CD4-positive, alpha-beta T cell treated with Interleukin-10 for 1 hour (primary cell): ENCODE measurements around the gene WIPI1.
"Not testable (repeated sequence)": the region's sequence is repeated elsewhere in the genome, so short reads cannot be mapped to it uniquely, and the experiment has no call there.

Experiments
- DNase-seq: peaks from one replicate; pipeline ENCODE4 v3.0.0-alpha.2; 2020

The WIPI1 gene

GRCh38 chr17:68383443-68384321, 73.6 kb downstream of the WIPI1 start:
- peak; percentile 33 for DNase-seq

- DNase-seq = no peak
Observed at GRCh38 chr17:68383120-68383442, 74.2 kb downstream of the WIPI1 start.

DNA sequence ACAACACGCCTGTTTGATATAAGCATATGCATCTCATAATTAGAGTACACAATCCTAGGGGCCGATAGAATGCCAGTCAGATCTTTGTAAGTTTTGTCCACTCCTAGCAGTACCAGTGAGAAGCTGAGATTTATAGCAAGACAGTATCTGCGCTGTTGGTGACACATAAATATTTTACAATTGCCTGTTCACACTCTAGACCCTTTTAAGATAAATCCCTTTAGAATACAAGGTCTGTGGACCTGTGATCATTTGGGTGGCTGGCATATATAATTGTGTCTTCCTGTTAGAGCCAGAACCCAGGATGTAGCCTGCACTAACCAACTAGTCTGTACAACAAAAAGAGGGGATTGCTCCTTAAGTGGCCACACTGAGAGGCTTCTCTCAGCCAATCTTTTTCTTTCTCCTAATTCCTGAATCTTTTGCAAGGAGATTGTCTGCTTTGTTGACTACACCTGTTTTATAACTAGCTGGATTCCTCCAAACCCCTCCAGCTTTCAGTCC, 74.7 kb downstream of the WIPI1 start:
- no peak for DNase-seq

DNA sequence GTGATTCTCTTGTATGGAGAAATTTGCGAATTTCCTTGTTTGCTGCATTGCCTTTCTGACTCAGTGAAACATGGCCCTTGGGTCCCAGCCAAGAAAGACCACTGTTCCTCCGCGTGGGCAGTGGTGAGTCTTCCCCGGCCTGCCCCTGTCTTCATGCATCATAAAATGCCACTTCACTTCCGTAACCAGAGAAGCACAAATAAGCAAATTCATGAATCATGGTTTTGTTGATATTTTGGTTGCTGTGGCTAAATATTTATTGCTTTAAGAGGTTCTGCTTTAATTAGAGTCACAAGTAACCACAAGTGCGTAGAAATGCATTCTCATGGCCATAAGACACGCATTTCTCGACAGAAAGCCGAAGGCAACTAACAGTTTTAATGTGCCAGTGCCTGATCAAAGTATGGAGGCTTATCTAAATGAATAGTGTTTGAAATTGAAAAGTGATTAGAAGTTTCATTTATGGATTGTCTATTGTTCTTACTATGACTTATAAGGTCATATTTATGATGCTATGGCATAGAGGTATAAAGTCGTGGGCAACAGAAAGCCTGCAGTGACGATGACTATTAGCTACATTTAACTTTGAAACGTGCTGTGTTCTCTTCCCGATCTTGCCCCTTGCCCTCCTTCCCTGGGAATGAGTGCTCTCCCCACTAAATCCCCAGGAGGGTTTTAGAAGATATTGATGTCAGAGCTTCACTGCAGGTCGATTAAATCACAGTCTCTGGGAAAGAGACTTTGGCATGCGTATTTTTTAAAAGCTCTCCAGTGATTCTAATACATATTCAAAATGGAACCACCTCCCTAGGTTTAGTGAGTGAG, 76.0 kb downstream of the WIPI1 start:
- DNase-seq = no peak

- DNase-seq = no peak
Observed at GRCh38 chr17:68379692-68380677, 77.3 kb downstream of the WIPI1 start.

- no peak for DNase-seq
Observed at GRCh38 chr17:68379177-68379510, 78.2 kb downstream of the WIPI1 start.

DNA sequence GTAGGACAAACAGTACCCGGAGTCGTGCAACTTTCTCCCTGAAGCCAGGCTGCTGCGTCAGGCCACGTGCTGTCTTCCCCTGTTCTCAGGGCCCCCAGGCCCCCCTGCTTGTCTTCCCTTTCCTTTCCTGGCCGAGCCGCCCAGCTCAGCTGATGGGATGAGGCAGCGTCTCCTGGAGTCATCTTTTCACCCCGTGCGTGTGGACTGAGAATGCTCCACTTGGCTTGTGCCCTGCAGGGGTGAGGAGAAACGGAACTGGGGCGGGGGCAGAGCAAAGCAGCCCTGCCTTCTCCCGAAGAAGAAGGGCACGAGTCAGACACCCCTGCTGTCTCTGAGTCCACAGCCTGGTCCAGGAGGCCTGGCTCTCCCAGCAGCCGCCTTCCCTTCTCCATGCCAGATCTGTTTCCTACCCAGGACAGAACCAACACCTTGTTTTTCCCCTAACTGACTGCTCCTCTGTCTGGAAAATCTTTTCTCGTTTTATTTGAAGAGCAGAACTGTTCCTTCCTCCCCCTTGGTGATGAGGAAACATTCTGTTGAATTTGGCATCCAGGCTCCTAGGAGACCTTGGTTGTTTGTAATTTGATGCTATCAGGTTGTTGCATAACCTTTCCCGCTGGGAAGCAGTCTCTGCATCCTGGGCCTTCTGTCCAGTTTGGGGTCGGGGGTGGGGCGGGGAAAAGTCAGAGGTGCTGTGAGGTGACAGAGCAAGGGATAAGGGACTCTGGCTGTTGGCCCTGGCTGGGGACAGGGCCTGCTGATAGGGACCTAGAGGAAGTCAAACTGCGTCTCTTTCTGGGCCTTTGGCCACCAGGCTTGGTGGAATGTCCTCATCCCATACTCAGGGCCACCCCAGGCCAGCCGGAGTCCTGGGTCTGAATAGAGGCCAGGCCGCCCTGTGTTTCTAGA, 78.8 kb downstream of the WIPI1 start:
- no peak for DNase-seq

DNA sequence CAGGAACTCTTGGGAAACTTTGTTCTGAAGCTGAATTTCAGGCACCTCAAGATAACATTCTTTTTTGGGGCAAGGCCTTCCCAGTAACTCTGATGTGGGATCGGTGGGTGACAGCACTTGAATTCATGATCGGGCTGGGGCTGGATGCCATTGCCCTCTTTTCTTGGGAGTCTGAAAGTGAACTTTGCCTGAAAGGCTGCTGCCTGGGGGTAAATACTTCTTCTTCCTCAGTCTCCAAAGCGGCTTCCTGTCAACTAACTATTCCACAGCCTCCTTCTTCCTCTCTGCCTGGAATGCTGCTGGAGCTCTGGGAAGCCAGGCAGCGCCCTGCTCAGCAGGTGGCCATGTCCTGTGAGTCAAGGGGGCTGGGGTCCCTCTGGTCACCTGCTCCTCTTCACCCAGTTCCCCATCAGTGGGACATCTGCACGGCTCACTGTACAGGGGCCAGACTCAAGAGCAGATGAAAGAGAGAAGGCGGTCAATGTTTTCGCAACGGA, 79.5 kb downstream of the WIPI1 start:
- DNase-seq = no peak

- not testable (repeated sequence) for DNase-seq
Observed at GRCh38 chr17:68376178-68376577, 81.1 kb downstream of the WIPI1 start.

DNA sequence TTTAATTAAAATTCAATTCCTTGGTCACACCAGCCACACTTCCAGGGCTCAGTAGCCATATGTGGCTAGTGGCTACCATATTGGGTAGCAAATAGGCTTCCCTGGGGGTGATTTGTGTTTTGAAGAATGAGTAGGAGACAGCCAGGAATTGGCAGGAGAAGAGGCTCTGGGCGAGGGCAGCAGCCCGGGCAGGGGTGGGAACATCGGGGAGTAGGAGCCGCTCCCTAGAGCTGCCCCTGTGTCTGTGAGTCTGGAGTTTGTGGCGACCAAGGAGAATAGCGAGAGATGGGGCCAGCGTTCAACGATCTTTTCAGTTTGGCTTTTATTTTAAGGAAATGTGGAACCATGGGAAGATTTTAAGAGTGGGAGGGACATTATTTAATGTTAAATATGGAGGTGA, 81.7 kb downstream of the WIPI1 start:
- no peak for DNase-seq
